GM19397 (cell line): ENCODE measurements around the gene FGF9.
A peak's percentile ranks its signal among the peaks of the same experiment; 100 is the strongest.

Experiments
- ATAC-seq: cut with Tn5 transposase; IDR thresholded peaks from one replicate; pipeline ENCODE4 v1.9.1; 2021; ENCODE audit warnings: mild to moderate bottlenecking, moderate library complexity; ENCODE audit not compliant: unreplicated experiment

FGF9 gene

DNA sequence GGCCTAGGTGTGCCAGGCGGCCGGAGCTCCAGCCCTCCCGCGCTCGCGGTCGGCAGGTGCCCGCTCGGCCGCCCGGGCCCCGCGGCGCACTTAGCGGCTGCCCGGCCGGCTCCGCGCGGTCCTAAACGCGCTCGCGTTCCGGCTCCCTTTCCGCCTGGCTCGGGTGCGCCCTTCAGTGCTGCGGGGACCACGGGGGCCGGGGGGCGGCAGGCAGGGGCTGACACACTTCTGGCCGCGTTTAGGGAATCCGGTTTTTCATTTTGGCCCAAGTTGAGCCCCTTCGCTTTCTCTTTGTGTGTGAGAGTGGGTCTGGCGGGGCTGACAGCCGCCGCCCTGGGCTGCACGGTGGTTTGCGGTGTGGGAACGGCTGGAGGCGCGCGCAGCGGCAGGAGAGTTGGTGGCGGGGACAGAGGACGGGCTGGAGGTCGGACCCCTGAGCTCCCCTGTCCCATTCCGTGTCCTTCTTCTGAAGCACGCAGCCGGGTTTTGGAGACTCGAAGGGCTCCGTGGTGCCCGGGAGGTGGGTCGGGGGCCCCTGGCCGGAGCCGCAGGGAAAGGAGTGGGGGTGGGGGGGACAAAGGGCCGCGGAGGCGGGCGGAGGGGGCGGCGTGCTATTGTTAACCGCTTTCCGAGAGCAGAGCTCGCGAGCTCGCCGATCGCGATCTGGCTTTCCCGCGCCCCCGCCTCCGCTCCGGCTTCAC, 3.1 kb downstream of the FGF9 start:
- peak; percentile 45 for ATAC-seq

DNA sequence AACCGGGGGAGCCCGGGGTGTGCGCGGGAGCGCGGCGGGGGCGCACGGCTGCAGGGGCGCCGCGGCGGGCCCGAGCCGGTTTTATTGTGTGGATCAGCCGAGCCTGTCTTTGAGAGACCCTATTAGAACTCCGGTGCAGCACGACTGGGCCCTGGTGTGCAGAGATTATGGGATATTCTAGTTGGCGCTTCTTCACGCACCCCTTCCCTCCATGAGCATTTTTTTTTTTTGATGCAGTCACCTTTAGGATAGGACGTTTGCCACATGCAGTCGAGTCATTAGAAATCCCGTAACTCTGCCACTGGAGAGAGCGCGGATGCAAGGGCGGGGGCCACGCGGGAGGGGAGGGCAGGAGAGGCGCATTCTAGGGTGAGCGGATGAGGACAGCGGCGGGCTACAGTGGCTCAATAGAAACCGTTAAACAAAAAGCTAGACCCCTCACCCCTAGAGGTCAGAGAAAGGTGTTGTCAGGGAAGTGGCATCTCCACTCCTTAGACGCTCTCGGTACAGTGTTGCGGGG, 3.7 kb downstream of the FGF9 start:
- ATAC-seq, result no peak

DNA sequence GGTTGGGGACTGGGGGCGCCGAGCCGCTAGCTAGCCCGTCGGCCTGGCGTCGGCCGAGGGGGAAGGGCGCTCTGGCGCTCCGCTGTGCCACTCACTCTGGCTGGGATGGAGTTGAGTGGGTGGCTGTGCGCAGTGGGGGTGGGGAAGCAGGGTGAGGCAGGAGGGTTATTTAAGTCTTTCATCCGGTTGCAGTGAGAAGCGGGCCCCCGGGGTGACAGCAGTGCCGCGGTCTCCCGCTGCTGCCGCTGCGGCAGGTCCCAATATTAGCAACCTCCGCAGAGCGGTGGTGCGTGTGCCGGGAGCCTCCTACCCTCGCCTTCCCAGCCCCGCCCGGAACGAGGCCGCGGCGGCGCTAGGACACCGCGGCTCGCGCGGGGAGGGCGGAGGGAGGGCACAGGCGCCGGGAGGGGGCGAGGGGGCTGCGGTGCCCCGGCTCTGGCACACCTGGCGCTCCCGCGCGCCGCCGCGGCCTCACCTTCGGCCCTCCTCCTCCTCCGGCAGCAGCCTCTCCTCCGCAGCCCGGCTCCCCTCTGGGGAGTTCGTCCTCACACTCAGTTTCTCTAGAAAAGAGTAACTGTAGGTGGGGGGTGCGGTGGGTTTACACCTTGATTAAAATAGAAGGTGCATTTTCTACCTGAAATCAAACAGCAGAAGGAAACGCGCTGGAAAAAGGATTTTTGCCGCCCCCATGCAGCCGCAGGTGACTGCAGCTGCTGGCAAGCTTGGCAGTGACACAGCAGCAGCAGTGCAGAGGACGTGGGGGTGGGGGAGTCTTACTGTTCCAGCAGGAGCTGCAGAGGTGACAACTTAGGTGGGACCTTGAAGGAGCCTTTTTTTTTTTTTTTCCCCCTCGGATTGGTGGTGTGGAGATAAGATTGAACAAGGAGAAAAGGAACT, 4.5 kb downstream of the FGF9 start:
- no peak for ATAC-seq

DNA sequence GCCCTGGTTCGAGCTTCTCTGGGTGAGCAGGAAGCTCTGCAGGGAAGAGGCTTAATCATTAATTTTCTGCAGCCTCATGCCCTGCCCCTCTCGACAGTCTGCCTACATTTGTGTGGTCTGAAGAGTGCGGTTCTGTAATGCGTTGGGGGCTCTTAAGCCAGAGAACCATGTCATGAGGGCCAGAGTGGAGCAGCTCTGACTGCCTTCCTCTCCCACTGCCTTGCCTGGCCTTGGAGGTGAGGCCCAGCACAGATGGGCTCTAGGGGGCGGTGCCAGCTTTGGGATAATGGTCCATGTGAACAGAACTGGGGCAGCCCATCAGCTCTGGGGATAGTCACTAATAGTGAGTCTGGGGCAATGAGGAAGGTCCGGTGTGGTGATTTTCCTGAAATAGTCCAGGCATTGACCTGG, 5.7 kb downstream of the FGF9 start:
- ATAC-seq, result no peak

DNA sequence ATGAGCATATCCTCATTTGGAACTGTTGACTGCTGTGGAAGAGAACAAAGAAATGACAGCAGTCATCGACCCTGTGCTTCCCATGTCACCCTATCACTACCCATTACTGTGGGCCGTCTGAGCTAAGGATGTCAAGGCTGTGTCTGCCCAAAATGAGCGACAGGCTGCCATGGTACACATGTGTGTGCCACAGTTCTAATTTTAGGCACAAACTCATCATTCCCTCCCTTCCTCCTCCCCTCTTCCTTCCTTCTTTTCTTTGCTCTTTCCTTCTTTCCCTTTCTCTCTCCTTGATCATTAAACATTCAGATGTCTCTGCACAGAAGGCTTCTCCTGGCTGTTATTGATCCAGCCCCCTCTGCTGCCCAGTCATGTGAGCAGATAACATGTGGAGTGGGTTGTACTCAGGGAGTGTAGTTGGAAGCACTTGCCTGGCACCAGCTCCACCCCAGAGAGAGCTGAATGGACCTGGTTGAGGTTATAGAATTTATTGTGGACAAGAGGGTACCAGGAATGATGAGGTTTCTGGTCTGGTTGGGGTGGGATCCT, 6.3 kb downstream of the FGF9 start:
- no peak for ATAC-seq

DNA sequence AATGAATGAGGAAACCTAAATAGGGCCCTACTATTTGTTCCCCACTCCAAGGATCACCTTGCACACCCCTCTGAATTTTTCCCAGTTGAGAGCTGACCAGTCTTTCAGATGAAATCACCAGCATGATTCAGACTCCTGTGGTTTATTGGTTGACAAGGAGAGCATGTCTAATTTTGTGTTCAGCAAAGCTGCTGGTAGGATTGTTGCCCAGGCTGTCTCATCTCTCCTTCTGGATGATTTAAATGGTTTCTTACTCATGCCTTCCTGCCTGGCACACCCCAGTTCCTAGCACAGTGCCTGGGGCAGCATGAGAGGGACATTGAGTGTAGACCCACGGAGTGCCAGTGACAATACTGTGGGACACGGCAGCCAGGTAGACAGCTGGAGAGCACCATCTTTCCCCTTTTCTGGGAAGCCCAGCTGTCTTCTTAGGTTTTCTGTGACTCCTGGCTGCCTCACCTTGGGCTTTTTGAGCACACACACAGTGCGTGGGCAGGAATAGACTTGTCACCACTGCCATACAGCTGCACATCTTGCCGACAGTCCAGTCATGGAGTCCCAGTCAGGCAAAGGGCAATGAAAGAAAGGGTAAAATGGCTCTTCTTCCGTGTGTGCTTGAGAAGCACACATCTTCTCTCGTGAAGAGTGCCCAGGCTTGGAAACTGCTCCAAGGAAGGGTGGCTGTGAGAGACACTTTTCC, 12.3 kb downstream of the FGF9 start:
- ATAC-seq, result no peak

DNA sequence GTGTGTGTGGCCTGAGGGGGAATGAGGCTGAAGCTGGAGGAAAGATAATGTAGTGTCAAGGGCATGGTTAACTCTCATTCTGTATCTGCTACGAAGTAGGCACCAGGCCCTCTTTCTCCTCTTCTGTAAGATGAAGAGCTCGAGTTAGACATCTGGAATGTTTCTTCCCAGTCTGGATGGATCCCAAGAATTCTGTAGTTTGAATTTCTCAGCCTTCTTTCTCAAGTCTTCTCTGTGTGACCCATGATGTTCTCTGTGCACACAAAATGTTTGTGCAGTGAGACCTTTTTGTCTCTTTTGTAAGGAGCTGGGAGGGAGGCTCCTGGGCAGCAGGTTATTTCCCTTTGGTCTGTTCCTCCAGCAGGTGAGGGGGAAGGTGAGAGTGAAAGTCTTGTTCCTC, 13.7 kb downstream of the FGF9 start:
- ATAC-seq, result no peak

DNA sequence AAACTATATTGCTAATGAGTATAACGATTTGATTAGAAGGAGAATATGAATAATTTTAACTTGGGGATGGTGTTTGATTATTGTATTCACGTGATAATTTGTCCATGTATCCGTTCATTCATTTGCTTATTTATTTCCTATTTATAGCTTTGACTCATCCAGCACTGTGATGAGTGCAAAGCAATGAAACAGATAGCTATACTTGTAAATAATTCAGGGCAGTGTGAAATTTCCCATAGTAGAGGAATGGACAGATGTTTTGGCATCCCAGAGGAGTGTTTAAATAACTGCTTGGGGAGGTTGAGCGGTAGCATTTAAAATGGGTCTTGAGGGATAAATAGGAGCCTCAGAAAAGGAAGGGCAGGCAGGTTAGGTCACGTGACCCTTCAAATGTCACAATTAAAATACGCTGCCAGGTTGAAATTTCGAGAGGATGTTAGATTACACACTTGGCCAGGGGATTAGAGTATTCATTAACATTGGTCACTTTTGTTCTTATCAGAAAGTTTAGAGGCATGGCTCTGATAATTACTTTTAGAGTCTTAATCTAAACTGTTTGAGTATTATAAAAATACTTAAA, 14.7 kb downstream of the FGF9 start:
- ATAC-seq, result no peak

DNA sequence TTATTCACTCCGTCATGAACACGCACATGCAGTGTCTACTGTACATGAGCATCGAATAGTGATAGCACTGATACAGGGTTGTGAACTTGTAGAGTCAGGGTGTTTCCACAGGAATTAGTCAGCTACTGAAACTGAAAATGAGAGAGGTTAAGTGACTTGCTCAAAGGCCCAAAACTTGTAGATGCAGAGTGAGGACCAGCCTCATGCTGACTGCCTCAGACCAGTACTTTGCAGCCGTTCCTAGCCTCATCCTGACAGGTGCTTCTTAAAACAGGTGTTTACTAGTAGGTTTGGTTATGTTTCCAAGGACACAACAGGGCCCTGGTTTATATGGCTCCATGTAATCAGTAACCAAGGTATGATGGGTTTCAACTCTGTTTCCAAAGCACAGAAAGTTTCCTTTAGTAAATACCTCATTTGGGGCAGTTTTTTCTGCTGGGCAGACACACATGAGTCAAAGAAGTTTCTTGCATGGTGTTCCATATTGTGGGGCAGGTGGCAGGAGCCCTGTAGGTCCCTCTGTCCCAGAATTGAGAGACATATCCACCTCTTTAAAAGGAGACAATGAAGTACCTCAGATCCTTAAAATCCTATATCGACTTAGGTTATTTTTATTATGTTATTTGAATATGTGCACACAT, 16.0 kb downstream of the FGF9 start:
- peak; percentile 94 for ATAC-seq

DNA sequence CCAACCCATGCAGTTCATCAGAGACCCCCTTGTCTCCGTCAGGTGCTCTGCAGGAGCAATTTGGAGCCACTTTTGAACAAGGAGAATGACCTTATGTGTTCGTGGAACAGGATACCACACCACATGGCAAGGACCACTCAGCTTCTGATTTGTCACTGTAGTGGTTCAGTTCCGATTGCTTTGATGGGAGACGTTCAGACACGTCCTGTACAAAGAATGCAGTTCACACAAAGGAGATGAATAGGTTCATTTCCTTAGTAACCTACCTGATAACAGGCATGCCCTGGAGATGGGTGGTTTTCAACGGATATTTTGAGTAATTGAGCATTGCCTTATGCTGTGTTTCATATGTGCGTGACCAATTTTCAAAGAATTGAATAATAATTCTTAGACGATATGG, 17.2 kb downstream of the FGF9 start:
- ATAC-seq, result no peak

DNA sequence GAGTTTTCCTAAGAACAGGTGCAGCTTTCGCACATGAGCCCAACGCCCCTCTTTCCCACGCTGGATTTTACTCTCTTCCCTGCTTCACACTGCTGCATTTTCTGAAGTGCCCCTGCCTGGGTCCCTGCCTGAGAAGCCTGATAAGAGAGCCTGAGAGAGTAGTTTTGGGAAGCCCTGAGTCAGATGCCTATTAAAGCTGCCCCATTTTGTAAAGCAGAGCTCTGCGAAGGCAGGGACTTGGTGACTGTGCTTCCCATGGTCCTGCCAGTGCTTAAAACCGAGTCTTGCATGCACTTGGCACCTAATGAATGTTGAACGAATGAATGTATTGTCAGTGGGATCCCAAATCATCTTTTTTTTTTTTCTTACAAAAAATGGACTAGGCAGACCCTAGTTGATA, 18.2 kb downstream of the FGF9 start:
- ATAC-seq, result no peak

DNA sequence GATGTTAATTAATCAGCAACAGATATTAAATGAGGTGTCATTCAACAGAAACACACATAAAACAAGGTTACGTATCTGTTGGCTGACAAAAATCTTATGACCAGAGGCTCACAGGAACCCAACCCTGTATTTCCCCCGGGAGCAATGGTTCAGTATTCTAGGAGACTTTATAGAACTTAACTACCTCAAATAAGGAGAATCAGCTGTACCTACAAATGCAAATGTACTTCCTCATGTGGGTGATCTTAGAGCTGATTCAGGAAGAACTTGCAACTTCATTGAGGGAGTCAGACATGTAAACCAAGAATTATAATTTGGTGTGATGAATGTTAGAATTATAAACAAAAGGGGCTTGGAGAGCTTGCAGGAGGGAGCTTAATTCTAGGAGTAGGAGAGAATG, 20.1 kb downstream of the FGF9 start:
- ATAC-seq, result no peak

DNA sequence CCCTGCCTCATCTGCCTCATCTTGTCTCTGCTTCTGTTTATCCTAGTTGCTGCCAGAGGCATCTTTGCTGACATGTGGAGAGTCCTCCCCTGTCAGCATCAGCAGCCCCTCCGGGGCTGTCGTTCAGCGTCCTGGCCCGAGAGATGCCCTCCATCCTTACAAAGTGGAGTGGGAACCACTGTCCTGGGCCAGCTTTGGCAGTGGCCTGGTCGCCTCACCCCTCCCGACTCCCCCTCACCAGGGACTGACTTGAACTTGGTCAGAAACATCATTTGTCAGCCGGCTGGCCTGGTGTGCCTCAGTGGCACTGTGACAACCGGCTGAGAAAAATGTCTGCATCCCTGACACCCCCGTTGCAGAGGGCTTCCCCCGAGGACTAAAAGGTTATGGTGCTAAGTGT, 20.6 kb downstream of the FGF9 start:
- no peak for ATAC-seq

DNA sequence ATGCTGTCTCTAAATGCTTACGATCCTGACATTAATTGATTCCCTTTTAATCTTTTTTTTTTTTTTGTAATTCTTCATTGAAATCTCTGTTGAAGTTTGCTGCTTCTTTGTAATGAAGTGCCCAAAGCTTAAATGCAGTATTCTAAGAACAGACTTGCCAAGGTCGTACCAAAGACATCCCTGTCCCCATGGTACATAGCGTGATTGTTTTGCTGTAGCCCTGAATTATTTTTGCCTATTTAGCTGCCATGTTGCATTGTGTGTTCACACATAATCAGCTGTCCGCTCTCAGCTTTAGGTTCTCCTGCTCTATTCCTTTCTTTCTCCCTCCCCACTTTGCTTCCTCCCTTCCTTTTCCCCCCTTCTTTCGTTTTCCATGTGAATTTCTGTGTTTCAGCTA, 21.1 kb downstream of the FGF9 start:
- no peak for ATAC-seq

DNA sequence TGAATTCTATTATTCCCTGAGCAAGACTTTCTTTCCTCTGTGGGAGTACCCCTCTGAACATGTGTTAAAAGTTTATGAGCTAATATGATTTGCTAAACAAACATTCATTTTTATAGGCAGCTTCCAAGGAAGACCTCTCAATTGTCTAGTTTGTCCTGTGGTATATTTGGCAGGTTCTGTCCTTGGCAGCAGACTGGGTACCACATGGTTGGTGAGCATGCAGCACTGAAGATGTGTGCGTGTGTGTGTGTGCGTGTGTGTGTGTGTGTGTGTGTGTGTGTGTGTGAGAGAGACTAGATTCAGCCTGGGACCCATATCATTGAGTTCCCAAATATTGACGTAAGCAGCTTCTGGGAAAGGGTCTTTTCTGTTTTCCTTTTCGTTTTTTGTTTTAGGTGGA, 24.0 kb downstream of the FGF9 start:
- no peak for ATAC-seq

DNA sequence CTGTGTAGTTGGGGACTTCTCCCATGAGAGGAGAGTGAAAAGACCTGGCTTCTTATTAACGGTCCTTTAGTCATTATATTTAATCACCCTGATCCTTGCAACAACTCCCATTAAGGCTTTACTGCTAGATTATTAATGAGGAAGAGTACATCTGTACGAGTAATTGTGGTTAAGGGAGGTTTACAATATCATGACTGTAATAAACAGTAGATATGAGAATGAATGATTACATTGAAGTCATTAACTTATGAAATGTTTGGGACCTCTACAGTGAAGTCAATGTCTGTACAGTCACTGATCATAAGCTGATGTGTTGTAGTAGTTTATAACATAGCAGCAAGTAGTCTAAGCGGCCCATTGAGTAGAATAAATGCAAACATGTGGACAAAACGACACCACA, 24.7 kb downstream of the FGF9 start:
- no peak for ATAC-seq

DNA sequence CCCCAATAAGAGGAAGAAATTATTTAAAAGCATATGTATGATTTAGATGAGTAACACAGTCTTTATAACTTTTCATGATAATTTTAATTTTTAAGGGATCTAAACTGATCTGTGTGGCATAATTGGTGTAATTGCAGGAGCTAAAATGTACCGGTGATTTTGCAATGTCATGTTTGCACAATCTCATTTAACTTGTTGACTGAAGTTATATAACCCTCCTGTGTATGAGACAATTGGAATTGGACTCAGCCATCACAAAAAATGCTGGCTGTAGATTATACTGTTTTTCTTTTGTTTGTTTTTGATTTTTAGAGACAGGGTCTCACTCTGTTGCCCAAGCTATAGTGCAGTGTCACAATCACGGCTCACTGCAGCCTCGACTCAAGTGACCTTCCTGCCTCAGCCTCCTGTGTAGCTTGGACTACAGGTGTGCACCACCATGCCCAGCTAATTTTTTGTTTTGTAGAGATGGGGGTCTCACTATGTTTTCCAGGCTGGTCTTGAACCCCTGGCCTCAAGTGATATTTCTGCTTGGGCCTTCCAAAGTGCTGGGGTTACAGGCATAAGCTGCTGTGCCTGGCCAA, 26.1 kb downstream of the FGF9 start:
- no peak for ATAC-seq

DNA sequence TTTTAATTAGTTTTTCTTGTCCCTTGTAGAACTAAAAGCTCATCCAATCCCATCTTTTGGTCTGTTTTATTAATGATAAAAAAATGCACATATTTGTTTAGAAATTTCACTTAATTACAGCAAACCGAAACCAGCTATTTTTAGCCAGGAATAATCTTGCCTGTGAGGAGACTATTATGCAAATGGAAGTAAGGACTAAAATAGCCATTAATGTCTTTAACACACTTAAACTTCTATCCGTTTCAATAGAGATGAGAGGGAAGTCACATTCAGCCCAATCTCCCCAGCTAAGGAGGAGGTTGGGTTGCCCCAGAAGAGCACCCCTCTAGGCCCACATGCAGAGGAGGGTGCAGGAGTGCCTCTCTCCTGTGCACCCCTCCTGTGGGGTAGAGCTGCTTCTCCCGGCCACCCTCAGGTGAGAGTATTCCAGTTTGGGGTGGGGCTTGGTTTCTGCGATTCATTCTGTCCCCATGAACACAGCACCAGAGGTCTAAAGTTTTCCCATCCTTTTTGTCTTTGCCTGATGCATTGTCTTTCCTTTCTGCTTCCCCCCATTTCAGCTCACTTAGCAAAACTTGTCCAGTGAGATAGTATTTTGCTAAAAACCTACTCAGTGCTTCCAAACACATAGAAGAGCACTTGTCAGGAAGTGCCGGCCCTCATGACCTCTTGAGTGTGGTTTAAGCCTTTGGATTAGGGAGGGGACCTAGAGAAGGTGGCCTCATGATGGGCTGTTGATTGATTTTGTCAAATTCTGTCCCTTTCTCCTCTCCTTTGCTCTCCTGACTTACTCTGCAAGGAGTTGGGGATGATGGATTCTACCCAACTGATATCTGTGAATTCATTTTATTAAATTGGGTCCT, 28.2 kb downstream of the FGF9 start:
- ATAC-seq, result no peak

DNA sequence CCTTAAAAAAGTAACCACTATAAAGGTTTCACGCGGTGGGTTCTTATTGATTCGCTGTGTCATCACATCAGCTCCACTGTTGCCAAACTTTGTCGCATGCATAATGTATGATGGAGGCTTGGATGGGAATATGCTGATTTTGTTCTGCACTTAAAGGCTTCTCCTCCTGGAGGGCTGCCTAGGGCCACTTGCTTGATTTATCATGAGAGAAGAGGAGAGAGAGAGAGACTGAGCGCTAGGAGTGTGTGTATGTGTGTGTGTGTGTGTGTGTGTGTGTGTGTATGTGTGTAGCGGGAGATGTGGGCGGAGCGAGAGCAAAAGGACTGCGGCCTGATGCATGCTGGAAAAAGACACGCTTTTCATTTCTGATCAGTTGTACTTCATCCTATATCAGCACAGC, 30.6 kb downstream of the FGF9 start:
- no peak for ATAC-seq
